Stimulated activated effector memory CD8-positive, alpha-beta T cell treated with anti-CD3 and anti-CD28 coated beads, Interleukin-12 subunit alpha, Interleukin-12 subunit beta, amount 100 ng/mL, for 72 hours (primary cell): Measurements from ENCODE around the gene BCL2L11.

Experiments used
- ATAC-seq: fragments of 150-1000 bp; cut with Tn5 transposase; 2 replicates; pipeline ENCODE4 v1.10.0; 2021
- DNase-seq, 2 donors: peaks; one replicate each; pipeline ENCODE4 v3.0.0; 2021 to 2022; ENCODE audit warnings: low spot score in 2 of 2
- H3K27ac Mint-ChIP-seq: one replicate; pipeline ENCODE4 v1.8.0; 2022; ENCODE audit warnings: mild to moderate bottlenecking, mixed read lengths
- H3K36me3 Mint-ChIP-seq: one replicate; pipeline ENCODE4 v1.8.0; 2022; ENCODE audit warnings: mild to moderate bottlenecking, mixed read lengths
- H3K4me1 Mint-ChIP-seq: one replicate; pipeline ENCODE4 v1.8.0; 2022; ENCODE audit warnings: mixed read lengths
- H3K4me3 Mint-ChIP-seq: one replicate; pipeline ENCODE4 v1.8.0; 2022; ENCODE audit warnings: mild to moderate bottlenecking, mixed read lengths
- H3K9me3 Mint-ChIP-seq: one replicate; pipeline ENCODE4 v1.8.0; 2022; ENCODE audit warnings: mixed read lengths

The BCL2L11 gene

GRCh38 chr2:111126581-111126980 is 5.9 kb downstream of the BCL2L11 start:
- Mint-ChIP-seq H3K27ac (no peak overlapping the region), H3K9me3 (no peaks in the 10 kb centered on the region), H3K36me3 (peaks cover 97% of the 10 kb centered on the region), H3K4me3 (no peak overlapping the region), H3K4me1 (peaks cover 42% of the 10 kb centered on the region)
- DNase-seq (no peak), ATAC-seq (no peak)

GRCh38 chr2:111127351-111127750 is 6.6 kb downstream of the BCL2L11 start:
- Mint-ChIP-seq H3K4me1 (peaks cover 43% of the 10 kb centered on the region), H3K36me3 (peaks cover 97% of the 10 kb centered on the region), H3K27ac (no peak overlapping the region), H3K9me3 (no peaks in the 10 kb centered on the region), H3K4me3 (no peak overlapping the region)
- ATAC-seq, result no peak
- no peak for DNase-seq

GRCh38 chr2:111128096-111128495 is 7.4 kb downstream of the BCL2L11 start:
- DNase-seq, result no peak
- Mint-ChIP-seq H3K36me3 (peaks cover 94% of the 10 kb centered on the region), H3K27ac (no peak overlapping the region), H3K4me1 (peaks cover 41% of the 10 kb centered on the region), H3K4me3 (no peak overlapping the region), H3K9me3 (no peaks in the 10 kb centered on the region)
- ATAC-seq, result no peak

DNA sequence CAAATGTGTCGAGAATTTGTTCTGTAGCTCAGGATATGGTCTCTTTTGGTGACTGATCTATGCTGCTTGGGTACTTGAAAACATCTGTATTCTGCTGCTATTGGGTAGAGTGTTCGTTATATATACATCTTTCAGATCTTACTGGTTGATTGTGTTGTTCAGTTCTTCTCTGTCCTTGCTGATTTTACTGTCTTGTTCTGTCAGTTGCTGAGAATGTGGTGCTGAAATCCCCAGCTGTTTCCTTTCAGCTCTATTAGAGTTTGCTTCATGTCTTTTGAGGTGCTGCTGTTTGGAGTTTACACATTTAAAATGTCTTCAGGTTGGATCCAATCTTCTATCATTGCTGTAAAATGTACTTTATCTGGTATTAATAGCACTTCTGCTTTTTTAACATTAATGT is 12.9 kb downstream of the BCL2L11 start:
- Mint-ChIP-seq H3K9me3 (no peaks in the 10 kb centered on the region), H3K4me1 (peaks cover 56% of the 10 kb centered on the region), H3K36me3 (peaks cover 94% of the 10 kb centered on the region), H3K4me3 (no peak overlapping the region), H3K27ac (no peak overlapping the region)
- ATAC-seq (no peak), DNase-seq (no peak)

DNA sequence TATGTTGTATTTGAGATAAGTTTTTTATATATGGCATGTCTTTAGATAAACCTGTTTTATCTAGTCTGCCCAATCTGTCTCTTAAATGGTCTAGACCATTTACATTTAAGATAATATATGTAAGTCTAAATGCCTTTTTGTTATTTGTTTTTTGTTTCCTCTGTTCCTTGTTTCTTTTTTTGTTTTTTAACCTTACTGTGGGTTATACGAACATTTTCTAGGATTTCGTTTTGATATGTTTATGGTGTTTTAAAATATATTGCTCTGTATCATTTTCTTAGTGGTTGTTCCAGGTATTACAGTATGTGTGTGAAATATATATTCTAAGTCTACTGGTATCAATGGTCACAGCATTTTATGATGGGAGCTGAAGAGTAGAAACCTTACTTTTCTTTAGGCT is 13.3 kb downstream of the BCL2L11 start:
- H3K27ac Mint-ChIP-seq, result no peak overlapping the region
- peaks cover 94% of the 10 kb centered on the region for H3K36me3 Mint-ChIP-seq
- H3K9me3 Mint-ChIP-seq, result no peaks in the 10 kb centered on the region
- peaks cover 51% of the 10 kb centered on the region for H3K4me1 Mint-ChIP-seq
- ATAC-seq, result no peak
- H3K4me3 Mint-ChIP-seq, result no peak overlapping the region
- DNase-seq, result no peak

DNA sequence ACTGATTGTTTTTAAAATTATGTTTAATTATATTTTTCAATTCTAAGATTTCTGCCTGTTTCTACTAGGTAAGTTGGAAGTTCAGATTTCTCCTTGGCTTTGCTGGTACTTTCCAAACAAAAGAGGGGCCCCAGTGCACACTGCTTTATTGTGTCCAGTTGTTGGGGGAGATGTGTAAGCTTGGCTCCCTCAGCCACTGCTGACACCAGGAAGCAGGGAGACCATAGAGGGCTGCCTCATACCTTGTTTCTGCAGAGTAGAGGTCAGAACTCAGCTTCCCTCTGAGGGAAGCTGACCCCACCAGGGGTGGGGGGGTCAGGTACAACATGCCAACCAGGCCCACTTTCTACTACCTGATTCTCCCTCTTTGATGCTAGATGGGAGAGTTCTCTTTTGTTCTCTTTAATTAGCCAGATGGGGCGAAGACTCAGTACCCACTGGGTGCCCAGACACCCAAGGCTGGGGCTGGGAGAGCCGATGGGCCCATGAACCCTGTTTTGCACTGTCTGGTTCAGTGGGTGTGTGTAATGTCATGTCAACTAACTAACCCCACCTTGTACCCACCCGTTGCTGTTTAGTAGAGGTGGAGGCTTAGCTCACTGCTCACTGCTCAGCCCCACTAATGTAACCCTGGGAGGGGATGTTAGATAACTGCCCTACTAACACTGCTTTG is 14.7 kb downstream of the BCL2L11 start:
- no peak for ATAC-seq
- Mint-ChIP-seq H3K9me3 (no peaks in the 10 kb centered on the region), H3K4me1 (peaks cover 51% of the 10 kb centered on the region)

DNA sequence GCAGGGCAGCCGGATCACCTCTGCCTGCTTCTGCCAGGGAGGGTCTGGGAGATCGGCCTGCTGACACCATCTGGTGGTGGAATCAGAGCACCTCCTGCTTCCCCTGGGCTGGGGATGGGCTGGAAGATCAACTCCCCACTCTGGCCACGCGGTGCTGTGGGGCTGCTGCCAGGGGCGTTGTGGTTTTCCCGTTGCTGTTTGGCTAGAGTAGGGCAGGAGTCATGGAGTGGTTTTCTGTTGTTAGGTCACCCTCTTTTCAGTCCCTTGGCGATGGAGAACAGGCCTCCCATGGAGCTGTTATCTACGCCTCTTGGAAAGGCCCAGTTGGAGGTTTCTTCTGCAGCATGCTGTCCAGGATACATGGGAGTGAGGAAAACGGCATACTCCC is 15.2 kb downstream of the BCL2L11 start:
- Mint-ChIP-seq H3K4me3 (no peak overlapping the region), H3K9me3 (no peaks in the 10 kb centered on the region), H3K36me3 (peaks cover 94% of the 10 kb centered on the region), H3K4me1 (peaks cover 51% of the 10 kb centered on the region), H3K27ac (no peak overlapping the region)
- no peak for ATAC-seq
- no peak for DNase-seq

More for the DNA sequence above, 14.7 kb downstream of the BCL2L11 start:
- Mint-ChIP-seq H3K36me3 (peaks cover 94% of the 10 kb centered on the region), H3K27ac (no peak overlapping the region), H3K4me3 (no peak overlapping the region)
- no peak for DNase-seq

GRCh38 chr2:111138839-111139238 is 18.1 kb downstream of the BCL2L11 start:
- Mint-ChIP-seq H3K4me1 (peaks cover 54% of the 10 kb centered on the region), H3K9me3 (no peaks in the 10 kb centered on the region), H3K4me3 (no peak overlapping the region), H3K27ac (no peak overlapping the region), H3K36me3 (peaks cover 97% of the 10 kb centered on the region)
- ATAC-seq (no peak), DNase-seq (no peak)

DNA sequence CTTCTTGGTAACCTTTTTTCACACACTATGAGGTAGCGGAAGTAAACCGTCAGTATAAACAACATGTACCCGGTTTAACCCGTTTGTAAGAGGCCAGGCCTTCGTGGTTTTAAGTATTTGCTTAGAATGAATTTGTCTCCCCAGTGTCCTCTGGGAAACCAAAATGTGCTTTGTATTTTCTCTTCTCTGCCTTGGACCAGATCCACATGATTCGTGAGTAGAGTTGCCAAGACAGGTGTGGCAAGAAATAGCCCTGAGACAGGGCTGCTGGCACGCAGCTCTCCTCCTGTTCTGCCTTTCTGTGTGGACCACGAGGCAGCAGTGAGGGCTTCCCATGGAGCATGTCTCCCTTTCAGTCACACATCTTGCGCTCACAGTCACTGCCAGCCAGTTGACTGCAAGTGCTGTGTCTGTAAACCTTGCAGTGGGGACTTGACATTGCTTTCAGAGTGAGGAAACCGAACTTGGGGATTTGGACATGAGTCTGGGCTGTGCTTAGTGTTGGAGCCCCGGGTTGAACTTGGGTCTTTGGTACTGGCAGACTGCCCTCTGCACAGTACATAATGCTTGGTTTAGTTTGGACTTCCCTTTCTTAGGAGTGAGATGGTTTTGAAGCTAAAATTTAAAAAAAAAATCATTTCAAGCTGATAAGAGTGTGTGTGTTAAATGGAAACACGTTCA is 19.1 kb downstream of the BCL2L11 start:
- Mint-ChIP-seq H3K36me3 (peaks cover 97% of the 10 kb centered on the region), H3K27ac (no peak overlapping the region), H3K9me3 (no peaks in the 10 kb centered on the region), H3K4me1 (peaks cover 46% of the 10 kb centered on the region), H3K4me3 (no peak overlapping the region)
- DNase-seq (no peak), ATAC-seq (no peak)

GRCh38 chr2:111140815-111141214 is 20.1 kb downstream of the BCL2L11 start:
- ATAC-seq (no peak), DNase-seq (no peak)
- peaks cover 97% of the 10 kb centered on the region for H3K36me3 Mint-ChIP-seq
- peaks cover 40% of the 10 kb centered on the region for H3K4me1 Mint-ChIP-seq
- H3K9me3 Mint-ChIP-seq, result no peaks in the 10 kb centered on the region
- H3K4me3 Mint-ChIP-seq, result no peak overlapping the region
- H3K27ac Mint-ChIP-seq, result no peak overlapping the region

DNA sequence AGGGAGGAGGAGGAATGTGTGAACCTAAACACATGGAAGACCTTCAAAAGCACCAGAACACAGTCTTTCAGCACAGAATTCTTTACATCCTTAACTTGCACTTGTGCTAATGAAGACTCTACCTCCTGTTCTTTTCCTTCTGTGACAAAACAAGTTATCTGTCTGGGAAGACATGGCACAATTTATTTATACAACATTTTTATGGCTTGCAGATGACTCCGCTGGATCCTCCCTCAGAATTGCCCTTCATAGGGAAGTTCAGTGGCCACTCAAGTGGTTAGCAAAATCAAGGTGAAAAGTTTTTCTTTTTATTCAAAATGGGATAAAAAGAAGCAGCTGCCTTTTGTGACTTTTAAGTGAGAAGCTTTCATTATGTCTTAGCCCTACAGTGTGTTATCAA is 21.4 kb downstream of the BCL2L11 start:
- Mint-ChIP-seq H3K27ac (no peak overlapping the region), H3K36me3 (peaks cover 97% of the 10 kb centered on the region), H3K4me3 (no peak overlapping the region), H3K4me1 (peaks cover 28% of the 10 kb centered on the region), H3K9me3 (no peaks in the 10 kb centered on the region)
- ATAC-seq (no peak), DNase-seq (no peak)

DNA sequence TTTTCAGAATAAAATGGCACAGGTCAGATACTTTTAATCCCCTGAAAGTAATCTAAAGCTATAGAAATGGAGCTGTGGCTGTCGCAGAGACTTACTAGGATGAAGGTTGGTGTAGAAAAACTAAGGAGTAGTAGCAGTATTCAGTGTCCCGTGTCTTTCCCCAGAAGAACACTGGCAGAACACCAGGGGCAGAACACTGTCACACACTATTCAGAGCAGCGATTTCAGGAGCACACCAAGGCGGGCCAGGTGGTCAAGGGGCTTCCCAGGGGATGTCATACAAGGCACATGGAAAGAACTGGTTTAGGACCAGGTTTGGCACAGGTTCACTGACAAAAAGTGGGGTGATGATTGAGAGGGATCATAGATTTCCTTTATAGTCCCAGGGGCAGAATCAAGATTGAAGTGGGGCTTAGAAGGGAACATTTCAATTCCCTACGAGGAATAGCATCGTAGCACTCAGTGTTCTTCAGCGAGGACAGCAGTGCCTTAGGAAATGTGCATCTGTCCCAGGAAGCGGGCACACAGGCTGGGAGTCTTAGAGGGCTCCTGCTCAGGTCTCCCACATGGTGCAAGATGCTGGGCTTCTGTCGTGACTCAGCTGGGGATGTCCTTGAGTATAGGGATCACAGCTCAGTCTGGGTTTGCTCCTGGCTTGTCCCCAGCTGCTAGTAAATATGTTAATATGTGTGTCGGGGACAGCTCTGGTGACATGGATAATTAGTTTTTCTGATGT is 22.6 kb downstream of the BCL2L11 start:
- Mint-ChIP-seq H3K4me3 (no peak overlapping the region), H3K27ac (no peak overlapping the region)

GRCh38 chr2:111143843-111144198 is 23.1 kb downstream of the BCL2L11 start:
- Mint-ChIP-seq H3K36me3 (peaks cover 91% of the 10 kb centered on the region), H3K4me1 (peaks cover 30% of the 10 kb centered on the region), H3K9me3 (no peaks in the 10 kb centered on the region), H3K27ac (no peak overlapping the region), H3K4me3 (no peak overlapping the region)
- DNase-seq (no peak), ATAC-seq (no peak)

More for the DNA sequence above, 22.6 kb downstream of the BCL2L11 start:
- no peak for DNase-seq
- no peak for ATAC-seq
- H3K9me3 Mint-ChIP-seq, result no peaks in the 10 kb centered on the region
- H3K4me1 Mint-ChIP-seq, result peaks cover 24% of the 10 kb centered on the region
- H3K36me3 Mint-ChIP-seq, result peaks cover 91% of the 10 kb centered on the region

DNA sequence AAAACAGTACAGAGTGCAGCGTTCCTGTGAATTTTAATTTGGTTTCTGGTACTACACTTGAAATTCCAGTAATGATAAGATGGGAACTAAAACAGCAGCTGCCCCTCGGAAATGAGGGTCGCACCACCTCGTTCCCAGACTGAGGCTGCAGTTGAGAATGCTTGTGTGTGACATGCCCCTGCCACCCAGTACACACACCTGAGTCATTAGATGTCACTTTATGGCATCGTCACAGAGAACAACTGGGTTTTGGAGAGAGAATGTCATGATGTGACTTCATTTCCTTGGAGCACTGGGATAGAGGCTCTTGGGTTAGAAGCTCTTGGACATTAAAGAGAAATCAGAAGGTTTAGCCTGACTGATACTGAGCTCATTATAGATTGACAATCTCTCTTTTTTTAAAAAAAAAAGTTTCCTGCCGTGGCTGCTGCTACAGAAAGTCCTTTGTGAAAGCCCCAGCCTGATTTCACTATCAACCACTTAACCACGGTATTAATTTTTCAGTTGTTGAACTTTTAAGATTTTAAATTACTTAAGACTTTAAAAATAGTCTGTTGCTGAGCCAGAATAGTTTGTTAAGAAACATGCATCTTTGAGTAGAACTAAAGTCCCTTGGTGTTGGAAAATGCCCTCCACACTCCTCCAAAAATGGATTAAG is 24.5 kb downstream of the BCL2L11 start:
- H3K27ac Mint-ChIP-seq, result no peak overlapping the region
- H3K36me3 Mint-ChIP-seq, result peaks cover 91% of the 10 kb centered on the region
- no peak overlapping the region for H3K4me3 Mint-ChIP-seq
- H3K4me1 Mint-ChIP-seq, result peaks cover 36% of the 10 kb centered on the region
- no peak for ATAC-seq
- no peaks in the 10 kb centered on the region for H3K9me3 Mint-ChIP-seq
- no peak for DNase-seq

- Mint-ChIP-seq H3K4me3 (no peak overlapping the region), H3K9me3 (no peaks in the 10 kb centered on the region), H3K27ac (no peak overlapping the region), H3K4me1 (peaks cover 36% of the 10 kb centered on the region), H3K36me3 (peaks cover 91% of the 10 kb centered on the region)
- ATAC-seq (no peak), DNase-seq (no peak)
Observed at GRCh38 chr2:111145951-111146350, 25.2 kb downstream of the BCL2L11 start.
